IMR-90 (cell line): ENCODE data around the gene NSA2. TPM values are rescaled to one million over a fixed set of nuclear protein-coding genes. Genes with fewer than 3 reads are reported as not detected.

ENCODE experiments used
- ATAC-seq: fragments of 200-7000 bp; cut with Tn5 transposase; 2 replicates; pipeline ENCODE4 v1.9.1; 2020; ENCODE audit warnings: low read depth, mild to moderate bottlenecking, moderate library complexity
- BruUV-seq: library from RNA; stranded (reverse); fragments of 400-500 nt; replicated peaks from 2 replicates; lab custom pipeline; 2021; lab: Mats Ljungman, UMichigan
- CTCF ChIA-PET: fragments of 300-600 bp; formaldehyde crosslinking; extraction: SDS; loops from one replicate; lab custom pipeline; 2021; ENCODE audit warnings: antibody characterized with exemption; lab: Yijun Ruan, JAX
- POLR2A ChIA-PET: fragments of 300-600 bp; sonication (Branson Sonifier 250); formaldehyde crosslinking; loops from one replicate; lab custom pipeline; 2022; ENCODE audit warnings: antibody characterized with exemption; ENCODE audit not compliant: unreplicated experiment; lab: Charles Lee
- DNase-seq: peaks from one replicate; pipeline ENCODE4 v3.0.0; 2013
- H2AFZ ChIP-seq: replicated peaks from 2 replicates; pipeline ENCODE3; 2013; ENCODE audit warnings: low read length, mild to moderate bottlenecking; ENCODE audit not compliant: poor library complexity
- H2AK5ac ChIP-seq: 2 replicates; pipeline ENCODE4 v1.6.1; 2013; ENCODE audit warnings: low read depth, low read length, inconsistent platforms
- H2AK9ac ChIP-seq: replicated peaks from 2 replicates; pipeline ENCODE3; 2013; ENCODE audit warnings: mild to moderate bottlenecking, low read depth, low read length, moderate library complexity; ENCODE audit not compliant: poor library complexity
- H2BK120ac ChIP-seq: 2 replicates; pipeline ENCODE4 v1.6.1; 2013; ENCODE audit warnings: low read depth, low read length, inconsistent platforms
- H2BK15ac ChIP-seq: 3 replicates; pipeline ENCODE4 v1.6.1; 2013; ENCODE audit warnings: low read depth, low read length, inconsistent platforms
- H2BK20ac ChIP-seq: 2 replicates; pipeline ENCODE4 v1.6.1; 2013; ENCODE audit warnings: low read depth, mild to moderate bottlenecking, inconsistent platforms, low read length, moderate library complexity
- H2BK5ac ChIP-seq: 2 replicates; pipeline ENCODE4 v1.6.1; 2013; ENCODE audit warnings: mild to moderate bottlenecking, low read depth, low read length, inconsistent platforms; ENCODE audit not compliant: poor library complexity, severe bottlenecking
- H3K14ac ChIP-seq: replicated peaks from 2 replicates; pipeline ENCODE4 v1.6.1; 2013; ENCODE audit warnings: low read depth, low read length, inconsistent platforms
- H3K18ac ChIP-seq: 2 replicates; pipeline ENCODE4 v1.6.1; 2013; ENCODE audit warnings: low read depth, low read length, control low read depth
- H3K23ac ChIP-seq: 2 replicates; pipeline ENCODE4 v1.6.1; 2013; ENCODE audit warnings: low read depth, low read length, inconsistent platforms
- H3K27ac ChIP-seq: 2 replicates; pipeline ENCODE4 v1.5.1; 2013; ENCODE audit warnings: mild to moderate bottlenecking, control low read depth, low read length; ENCODE audit not compliant: insufficient read depth
- H3K27me3 ChIP-seq: 2 replicates; pipeline ENCODE4 v1.6.1; 2013; ENCODE audit warnings: low read length; ENCODE audit not compliant: control insufficient read depth, insufficient read depth
- H3K36me3 ChIP-seq: 2 replicates; pipeline ENCODE4 v1.6.1; 2013; ENCODE audit warnings: low read length, mixed read lengths; ENCODE audit not compliant: control insufficient read depth, insufficient read depth
- H3K4ac ChIP-seq: 2 replicates; pipeline ENCODE4 v1.6.1; 2013; ENCODE audit warnings: low read depth, low read length, inconsistent platforms
- H3K4me1 ChIP-seq: 2 replicates; pipeline ENCODE4 v1.6.1; 2013; ENCODE audit warnings: low read length, mixed read lengths; ENCODE audit not compliant: control insufficient read depth, insufficient read depth
- H3K4me2 ChIP-seq: 2 replicates; pipeline ENCODE4 v1.6.1; 2013; ENCODE audit warnings: low read depth, mild to moderate bottlenecking, control low read depth, low read length, moderate library complexity
- H3K4me3 ChIP-seq: 2 replicates; pipeline ENCODE4 v1.5.1; 2013; ENCODE audit warnings: low read depth, mild to moderate bottlenecking, control low read depth, low read length, moderate library complexity; ENCODE audit not compliant: insufficient read depth
- H3K56ac ChIP-seq: 2 replicates; pipeline ENCODE4 v1.6.1; 2013; ENCODE audit warnings: low read length, inconsistent platforms; ENCODE audit not compliant: insufficient read depth; ENCODE audit errors: extremely low read depth
- H3K79me1 ChIP-seq, 2 experiments: 2 replicates each; pipeline ENCODE4 v1.6.1; 2013; ENCODE audit warnings: low read length in 2 of 2, inconsistent platforms in 1 of 2, low read depth in 1 of 2
- H3K9ac ChIP-seq: 2 replicates; pipeline ENCODE4 v1.6.1; 2013; ENCODE audit warnings: low read depth, low read length, control low read depth
- H3K9me1 ChIP-seq: 2 replicates; pipeline ENCODE4 v1.6.1; 2013; ENCODE audit warnings: low read length, inconsistent platforms; ENCODE audit not compliant: insufficient read depth
- H3K9me3 ChIP-seq: 2 replicates; pipeline ENCODE4 v1.6.1; 2013; ENCODE audit warnings: low read length; ENCODE audit not compliant: control insufficient read depth, insufficient read depth
- H4K20me1 ChIP-seq: 2 replicates; pipeline ENCODE4 v1.6.1; 2013; ENCODE audit warnings: low read length, inconsistent platforms; ENCODE audit not compliant: insufficient read depth
- H4K5ac ChIP-seq: 2 replicates; pipeline ENCODE4 v1.6.1; 2013; ENCODE audit warnings: mild to moderate bottlenecking, low read depth, low read length, control low read depth
- H4K8ac ChIP-seq, 2 experiments: 2 replicates each; pipeline ENCODE4 v1.6.1; 2013; ENCODE audit warnings: low read depth in 2 of 2, low read length in 2 of 2, control low read depth in 1 of 2, inconsistent platforms in 1 of 2
- H4K91ac ChIP-seq: 2 replicates; pipeline ENCODE4 v1.6.1; 2013; ENCODE audit warnings: low read depth, low read length, inconsistent platforms; ENCODE audit not compliant: insufficient read depth
- BHLHE40 ChIP-seq: fragments of 150-350 bp; IDR thresholded peaks from 2 replicates; pipeline ENCODE4 v1.6.1; 2016; ENCODE audit warnings: mild to moderate bottlenecking, low read depth, low read length
- CEBPB ChIP-seq: IDR thresholded peaks from 2 replicates; pipeline ENCODE4 v1.6.1; 2012; ENCODE audit warnings: low read depth, low read length, improper control_type of control experiment
- CTCF ChIP-seq: conservative IDR thresholded peaks from 2 replicates; pipeline ENCODE4 v1.5.1; 2012; ENCODE audit warnings: mild to moderate bottlenecking, low read depth, low read length, improper control_type of control experiment
- ELK1 ChIP-seq: fragments of 150-350 bp; IDR thresholded peaks from 2 replicates; pipeline ENCODE4 v1.6.1; 2016; ENCODE audit warnings: low read depth, mild to moderate bottlenecking, low read length, moderate library complexity, borderline replicate concordance
- FOS ChIP-seq: fragments of 150-350 bp; IDR thresholded peaks from 2 replicates; pipeline ENCODE4 v1.6.1; 2016; ENCODE audit warnings: low read depth, low read length
- MAFK ChIP-seq: IDR thresholded peaks from 2 replicates; pipeline ENCODE4 v1.6.1; 2012; ENCODE audit warnings: low read depth, low read length, improper control_type of control experiment
- MAZ ChIP-seq: IDR thresholded peaks from 2 replicates; pipeline ENCODE4 v1.6.1; 2012; ENCODE audit warnings: low read depth, mild to moderate bottlenecking, low read length, improper control_type of control experiment, moderate library complexity, borderline replicate concordance
- MXI1 ChIP-seq: IDR thresholded peaks from 2 replicates; pipeline ENCODE4 v1.6.1; 2012; ENCODE audit warnings: low read depth, mild to moderate bottlenecking, low read length, moderate library complexity, borderline replicate concordance
- NFE2L2 ChIP-seq: fragments of 150-350 bp; IDR thresholded peaks from 2 replicates; pipeline ENCODE4 v1.6.1; 2016; ENCODE audit warnings: low read depth, mild to moderate bottlenecking, low read length
- POLR2A ChIP-seq: IDR thresholded peaks from 2 replicates; pipeline ENCODE4 v1.6.1; 2012; ENCODE audit warnings: mild to moderate bottlenecking, low read depth, low read length
- RAD21 ChIP-seq: IDR thresholded peaks from 2 replicates; pipeline ENCODE4 v1.6.1; 2012; ENCODE audit warnings: low read length, improper control_type of control experiment
- RCOR1 ChIP-seq: IDR thresholded peaks from 2 replicates; pipeline ENCODE4 v1.6.1; 2012; ENCODE audit warnings: mild to moderate bottlenecking, low read length, improper control_type of control experiment; ENCODE audit not compliant: insufficient replicate concordance
- RFX5 ChIP-seq: IDR thresholded peaks from 2 replicates; pipeline ENCODE4 v1.8.0; 2012; ENCODE audit warnings: low read depth, mild to moderate bottlenecking, low read length, moderate library complexity
- USF2 ChIP-seq: fragments of 150-350 bp; IDR thresholded peaks from 2 replicates; pipeline ENCODE4 v1.6.1; 2017; ENCODE audit warnings: mild to moderate bottlenecking, antibody characterized with exemption, low read length, low read depth
- WGBS, 2 experiments: methylation state at CpG; one replicate each; pipeline versions ENCODE4 v1.1.5 to v1.1.7; 2013; ENCODE audit warnings: missing lambda C conversion rate in 2 of 2; ENCODE audit not compliant: insufficient read length in 1 of 2; ENCODE audit errors: extremely low coverage in 2 of 2; 5-methylcytosine and 5-hydroxymethylcytosine counted together
- dilution Hi-C: fragments of 300-500 bp; cut with HindIII; formaldehyde crosslinking; loops from one replicate; pipeline ENCODE4 v1.14.3; 2018; ENCODE audit warnings: low sequenced_read_pairs; ENCODE audit not compliant: unreplicated experiment
- in situ Hi-C: fragments of 300-500 bp; cut with MboI; formaldehyde crosslinking; loops from 3 replicates; pipeline ENCODE4 v1.14.3; 2019; ENCODE audit warnings: low sequenced_read_pairs, inconsistent platforms, mixed read lengths
- intact Hi-C: fragments of 100-400 bp; cut with micrococcal nuclease; formaldehyde crosslinking; loops from 2 replicates; pipeline ENCODE4 v1.10.0; 2022
- polyA plus RNA-seq, 3 experiments: library from polyadenylated mRNA; depleted of rRNA; stranded (reverse); fragments of >200 nt; gene quantifications; 2 replicates each; pipeline ENCODE4 v1.2.3, GENCODE V29; 2012; ENCODE audit warnings: low replicate concordance in 1 of 3
- total RNA-seq: library from RNA; depleted of rRNA; stranded (reverse); fragments of >200 nt; gene quantifications from 2 replicates; pipeline ENCODE4 v1.2.3, GENCODE V29; 2012

Gene NSA2
- total and polyA plus RNA-seq, 2 of the 4 experiments (the other 2 are of a cell fraction): 5.4 to 33.9 TPM

GRCh38 chr5:74722271-74722670, 44.8 kb upstream of the NSA2 start:
- Histone ChIP-seq H2BK120ac (no peak overlapping the region), H3K9me3 (no peaks in the 10 kb centered on the region), H3K9ac (no peak overlapping the region), H4K5ac (no peak overlapping the region), H4K20me1 (no peaks in the 10 kb centered on the region), H2AK5ac (no peak overlapping the region), H3K79me1 (0 out of 4 replicates have a peak, but pooled peaks cover 0 to 3% of the 10 kb centered on the region in 2 experiments), H3K4me1 (no peaks in the 10 kb centered on the region), H3K4me2 (no peak overlapping the region), H3K23ac (no peak overlapping the region), H3K9me1 (no peaks in the 10 kb centered on the region), H2BK5ac (no peak overlapping the region), H3K27ac (no peak overlapping the region), H3K36me3 (peaks cover 23% of the 10 kb centered on the region), H3K4ac (no peak overlapping the region), H3K27me3 (no peaks in the 10 kb centered on the region), H3K18ac (no peak overlapping the region), H2BK20ac (no peak overlapping the region), H2AK9ac (no peak overlapping the region), H2BK15ac (no peak overlapping the region), H3K14ac (no peak overlapping the region), H4K8ac (no peak overlapping the region), H3K56ac (no peak overlapping the region), H3K4me3 (no peak overlapping the region), H4K91ac (no peak overlapping the region), H2AFZ (no peak overlapping the region)
- ATAC-seq (no peak), DNase-seq (no peak)
- in situ Hi-C loops: no loop called here
- dilution Hi-C loops: no loop called here
- no TSS peak for BruUV-seq
- ChIA-PET POLR2A (no interaction called here), CTCF (no interaction called here)
- 100% methylated on average over 1 of the region's 1 CpG; no CpG with 5 or more reads in 1 of the 2 experiments for WGBS, 2 experiments
- intact Hi-C loops: no loop called here
- TF ChIP-seq ELK1: no peak
- no peak for TF ChIP-seq MAFK
- TF ChIP-seq FOS: no peak
- no peak for TF ChIP-seq MAZ
- no peak for TF ChIP-seq POLR2A
- no peak for TF ChIP-seq RFX5
- TF ChIP-seq MXI1: no peak
- TF ChIP-seq RCOR1: no peak
- TF ChIP-seq RAD21: no peak
- no peak for TF ChIP-seq CTCF
- TF ChIP-seq USF2: no peak
- no peak for TF ChIP-seq CEBPB
- no peak for TF ChIP-seq NFE2L2
- no peak for TF ChIP-seq BHLHE40
